Activated naive CD4-positive, alpha-beta T cell treated with anti-CD3 and anti-CD28 coated beads, Interleukin-2, amount 50 U/mL, for 72 hours (primary cell): ENCODE results near the gene REPS2. TPM values are rescaled to one million over a fixed set of nuclear protein-coding genes. Genes with fewer than 3 reads are reported as not detected.
A peak's percentile ranks its signal among the peaks of the same experiment; 100 is the strongest.

Experiments used
- ATAC-seq, 2 donors: fragments of 150-1000 bp; cut with Tn5 transposase; 2 replicates each; pipeline ENCODE4 v1.10.0; 2021; ENCODE audit warnings: mild to moderate bottlenecking in 2 of 2, moderate library complexity in 2 of 2
- DNase-seq, 2 donors: peaks; one replicate each; pipeline ENCODE4 v3.0.0; 2021 to 2022; ENCODE audit warnings: low spot score in 2 of 2
- H3K27ac Mint-ChIP-seq, 2 donors: one replicate each; pipeline ENCODE4 v1.8.0; 2022; ENCODE audit warnings: mild to moderate bottlenecking in 2 of 2, mixed read lengths in 2 of 2
- H3K36me3 Mint-ChIP-seq, 2 donors: one replicate each; pipeline ENCODE4 v1.8.0; 2022; ENCODE audit warnings: mixed read lengths in 2 of 2
- H3K9me3 Mint-ChIP-seq, 2 donors: one replicate each; pipeline ENCODE4 v1.8.0; 2022; ENCODE audit warnings: mixed read lengths in 2 of 2
- total RNA-seq, 2 donors: library from RNA; stranded (reverse); gene quantifications; one replicate each; pipeline ENCODE4 v1.2.3, GENCODE V29; 2022

Gene REPS2
- under 1 TPM in 1 of 2 donors, not detected in 1; 0.02 TPM for total RNA-seq

GRCh38 chrX:16946361-16946964 lies at the start of gene REPS2:
Gene REPS2, plus strand, starts transcription at chrX:16946658. Its CDS starts 204 bp downstream, at chrX:16946862.
- ATAC-seq (peak; percentile 97 to 98), DNase-seq (peak; percentile 61 to 63)
- Mint-ChIP-seq H3K27ac (no peak within 1 kb of the TSS), H3K36me3 (no peaks in the 10 kb centered on the region), H3K9me3 (no peaks in the 10 kb centered on the region)

GRCh38 chrX:16897445-16897844 lies 49.0 kb upstream of the REPS2 start:
- no peaks in the 10 kb centered on the region for H3K36me3 Mint-ChIP-seq
- no peaks in the 10 kb centered on the region for H3K9me3 Mint-ChIP-seq
- DNase-seq = no peak
- ATAC-seq = no peak
- H3K27ac Mint-ChIP-seq = no peak overlapping the region

GRCh38 chrX:16903274-16904022 lies 43.0 kb upstream of the REPS2 start:
- DNase-seq (no peak), ATAC-seq (no peak)
- no peaks in the 10 kb centered on the region for H3K9me3 Mint-ChIP-seq

GRCh38 chrX:16910376-16910775 lies 36.1 kb upstream of the REPS2 start:
- H3K27ac Mint-ChIP-seq = no peak overlapping the region
- no peak for ATAC-seq
- no peaks in the 10 kb centered on the region for H3K36me3 Mint-ChIP-seq
- no peak for DNase-seq
- H3K9me3 Mint-ChIP-seq = no peaks in the 10 kb centered on the region

More at GRCh38 chrX:16903274-16904022, 43.0 kb upstream of the REPS2 start:
- Mint-ChIP-seq H3K36me3 (no peaks in the 10 kb centered on the region), H3K27ac (no peak overlapping the region)

- Mint-ChIP-seq H3K9me3 (no peaks in the 10 kb centered on the region), H3K36me3 (no peaks in the 10 kb centered on the region), H3K27ac (no peak overlapping the region)
- DNase-seq (no peak), ATAC-seq (no peak)
These were observed 32.4 kb upstream of the REPS2 start for GRCh38 chrX:16914058-16914457.

- no peaks in the 10 kb centered on the region for H3K36me3 Mint-ChIP-seq
- no peak overlapping the region for H3K27ac Mint-ChIP-seq
- ATAC-seq (no peak), DNase-seq (no peak)
- H3K9me3 Mint-ChIP-seq = no peaks in the 10 kb centered on the region
These were observed 29.9 kb upstream of the REPS2 start for GRCh38 chrX:16916561-16916960.

GRCh38 chrX:16917120-16917519 lies 29.3 kb upstream of the REPS2 start:
- no peaks in the 10 kb centered on the region for H3K36me3 Mint-ChIP-seq
- ATAC-seq (no peak), DNase-seq (no peak)
- H3K27ac Mint-ChIP-seq = no peak overlapping the region
- H3K9me3 Mint-ChIP-seq = no peaks in the 10 kb centered on the region

GRCh38 chrX:16918979-16919378 lies 27.5 kb upstream of the REPS2 start:
- no peak for DNase-seq
- no peak for ATAC-seq
- H3K36me3 Mint-ChIP-seq = no peaks in the 10 kb centered on the region
- no peak overlapping the region for H3K27ac Mint-ChIP-seq
- no peaks in the 10 kb centered on the region for H3K9me3 Mint-ChIP-seq

GRCh38 chrX:16920075-16920474 lies 26.4 kb upstream of the REPS2 start:
- no peaks in the 10 kb centered on the region for H3K36me3 Mint-ChIP-seq
- ATAC-seq (no peak), DNase-seq (no peak)
- H3K27ac Mint-ChIP-seq = no peak overlapping the region
- no peaks in the 10 kb centered on the region for H3K9me3 Mint-ChIP-seq

GRCh38 chrX:16923157-16923556 lies 23.3 kb upstream of the REPS2 start:
- H3K9me3 Mint-ChIP-seq = no peaks in the 10 kb centered on the region
- H3K36me3 Mint-ChIP-seq = no peaks in the 10 kb centered on the region
- no peak for DNase-seq
- H3K27ac Mint-ChIP-seq = no peak overlapping the region
- ATAC-seq = no peak

- H3K27ac Mint-ChIP-seq = no peak overlapping the region
- H3K36me3 Mint-ChIP-seq = no peaks in the 10 kb centered on the region
- DNase-seq (no peak), ATAC-seq (no peak)
- H3K9me3 Mint-ChIP-seq = no peaks in the 10 kb centered on the region
These were observed 21.6 kb upstream of the REPS2 start for GRCh38 chrX:16924631-16925480.

- ATAC-seq (no peak), DNase-seq (no peak)
- Mint-ChIP-seq H3K27ac (no peak overlapping the region), H3K9me3 (no peaks in the 10 kb centered on the region), H3K36me3 (no peaks in the 10 kb centered on the region)
These were observed 16.1 kb upstream of the REPS2 start for GRCh38 chrX:16930392-16930791.

GRCh38 chrX:16931371-16931770 lies 15.1 kb upstream of the REPS2 start:
- no peak for ATAC-seq
- no peak overlapping the region for H3K27ac Mint-ChIP-seq

GRCh38 chrX:16931855-16932575 lies 14.4 kb upstream of the REPS2 start:
- ATAC-seq = no peak
- Mint-ChIP-seq H3K9me3 (no peaks in the 10 kb centered on the region), H3K27ac (no peak overlapping the region), H3K36me3 (no peaks in the 10 kb centered on the region)
- DNase-seq = no peak

More at GRCh38 chrX:16931371-16931770, 15.1 kb upstream of the REPS2 start:
- Mint-ChIP-seq H3K36me3 (no peaks in the 10 kb centered on the region), H3K9me3 (no peaks in the 10 kb centered on the region)
- no peak for DNase-seq

- no peak overlapping the region for H3K27ac Mint-ChIP-seq
- H3K9me3 Mint-ChIP-seq = no peaks in the 10 kb centered on the region
- ATAC-seq (no peak), DNase-seq (no peak)
- no peaks in the 10 kb centered on the region for H3K36me3 Mint-ChIP-seq
These were observed 12.3 kb upstream of the REPS2 start for GRCh38 chrX:16934185-16934584.

GRCh38 chrX:16946971-16947562 lies 609 bp downstream of the REPS2 start:
- no peak for DNase-seq
- H3K9me3 Mint-ChIP-seq = no peaks in the 10 kb centered on the region
- no peak overlapping the region for H3K27ac Mint-ChIP-seq
- no peaks in the 10 kb centered on the region for H3K36me3 Mint-ChIP-seq
- peak; percentile 10 to 15 for ATAC-seq
